ENCODE results near the gene CTNNA1. TPM values are rescaled to one million over a fixed set of nuclear protein-coding genes. Genes with fewer than 3 reads are reported as not detected.

The CTNNA1 gene
- total and polyA plus RNA-seq, 2 donors (not counting 3 experiments of a cell fraction or from before 2014, with no cell fraction given): 156 to 394 TPM

DNA sequence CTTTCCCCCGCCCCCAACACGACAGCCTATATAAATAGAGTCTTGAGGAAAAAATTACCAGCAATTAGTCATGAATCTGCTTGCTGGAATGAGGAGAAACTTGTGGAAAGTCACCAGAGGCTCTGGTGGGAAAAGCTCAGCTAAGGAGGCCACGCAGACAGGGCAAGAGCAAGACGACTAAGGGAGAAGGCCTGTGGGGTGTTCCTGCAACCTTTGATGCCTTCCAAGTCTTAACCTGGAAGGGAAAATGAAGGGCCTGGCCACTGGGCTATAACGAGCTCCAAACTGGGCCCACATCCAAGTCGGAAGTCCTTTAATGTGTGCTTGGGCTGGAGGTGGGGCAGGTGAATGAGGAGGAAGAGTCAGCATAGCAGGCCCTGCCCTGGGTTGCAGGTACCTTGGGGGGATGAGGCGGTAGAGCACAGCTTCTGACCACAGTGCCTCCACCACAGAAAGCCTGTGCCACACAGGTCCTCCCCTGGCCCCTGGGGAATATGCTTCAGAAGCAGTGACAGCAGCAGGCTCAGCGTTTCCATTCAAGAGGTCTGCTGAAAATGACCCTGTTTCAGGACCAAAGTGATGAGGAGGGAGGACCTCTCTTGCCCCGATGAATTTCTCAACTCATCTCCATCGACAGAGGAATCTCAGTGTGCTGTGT, 214.7 kb downstream of the CTNNA1 start:
- no peaks in the 10 kb centered on the region for H3K27me3 ChIP-seq (ENCODE audit: control insufficient read depth in 2 of 2, insufficient read depth in 2 of 2, low read length in 2 of 2)
- ChIA-PET POLR2A (no interaction called here), CTCF (no interaction called here)
- TF ChIP-seq FOS (IDR thresholded peaks at IDR 0.05; ENCODE audit: borderline replicate concordance, insufficient read depth, low read length) (no peak), GATA2 (IDR thresholded peaks at IDR 0.05; ENCODE audit: insufficient read depth, insufficient read length, low read depth, low read length) (no peak), JUN (IDR thresholded peaks at IDR 0.05; ENCODE audit: borderline replicate concordance, insufficient read depth, insufficient read length, low read depth) (no peak), EZH2 (IDR thresholded peaks at IDR 0.05; ENCODE audit: borderline replicate concordance, low read depth, low read length, severe bottlenecking) (no peak)
- TF ChIP-seq, protein P1, sequence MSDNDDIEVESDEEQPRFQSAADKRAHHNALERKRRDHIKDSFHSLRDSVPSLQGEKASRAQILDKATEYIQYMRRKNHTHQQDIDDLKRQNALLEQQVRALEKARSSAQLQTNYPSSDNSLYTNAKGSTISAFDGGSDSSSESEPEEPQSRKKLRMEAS (IDR thresholded peaks at IDR 0.05; ENCODE audit: insufficient read depth, insufficient read length): no peak
- H3K4me3 ChIP-seq (replicated peaks in 1 of 3; ENCODE audit: insufficient read depth in 1 of 3, low read depth in 1 of 3, low read length in 3 of 3): no peak overlapping the region
- dilution Hi-C loops (cut with MboI; ENCODE audit: extremely low pct_ligation_motif_present, low sequenced_read_pairs) (no loop called here), intact Hi-C loops (cut with micrococcal nuclease) (no loop called here)
- H2AFZ ChIP-seq (ENCODE audit: low read depth, low read length): no peak overlapping the region
- no peaks in the 10 kb centered on the region for H3K36me3 ChIP-seq (ENCODE audit: control insufficient read depth in 2 of 2, extremely low read depth in 1 of 2, insufficient read depth in 2 of 2, low read length in 2 of 2)
- no peaks in the 10 kb centered on the region for H3K9me1 ChIP-seq (replicated peaks; ENCODE audit: control insufficient read depth, extremely low read depth, insufficient read depth, low read length)
- no peak overlapping the region for H3K4me2 ChIP-seq (ENCODE audit: insufficient read depth, low read length)
- H3K9me3 ChIP-seq (replicated peaks; ENCODE audit: control insufficient read depth, insufficient read depth, low read length): no peaks in the 10 kb centered on the region
- H3K79me2 ChIP-seq (ENCODE audit: control insufficient read depth, insufficient read depth, low read length): no peaks in the 10 kb centered on the region
- DNase-seq (ENCODE audit: low read depth, low spot score) (no peak), FAIRE-seq (no peak)
- H3K9ac ChIP-seq (replicated peaks; ENCODE audit: extremely low read depth, insufficient read depth, low read length): no peak overlapping the region
- H4K20me1 ChIP-seq (replicated peaks; ENCODE audit: control insufficient read depth, extremely low read depth, insufficient read depth, low read length): no peaks in the 10 kb centered on the region
- BruUV-seq (replicated peaks): no TSS peak
- no peak overlapping the region for H3K27ac ChIP-seq (ENCODE audit: insufficient read depth, low read depth, low read length)
- H3K4me1 ChIP-seq (ENCODE audit: control insufficient read depth, extremely low read depth, insufficient read depth, low read length): no peaks in the 10 kb centered on the region

DNA sequence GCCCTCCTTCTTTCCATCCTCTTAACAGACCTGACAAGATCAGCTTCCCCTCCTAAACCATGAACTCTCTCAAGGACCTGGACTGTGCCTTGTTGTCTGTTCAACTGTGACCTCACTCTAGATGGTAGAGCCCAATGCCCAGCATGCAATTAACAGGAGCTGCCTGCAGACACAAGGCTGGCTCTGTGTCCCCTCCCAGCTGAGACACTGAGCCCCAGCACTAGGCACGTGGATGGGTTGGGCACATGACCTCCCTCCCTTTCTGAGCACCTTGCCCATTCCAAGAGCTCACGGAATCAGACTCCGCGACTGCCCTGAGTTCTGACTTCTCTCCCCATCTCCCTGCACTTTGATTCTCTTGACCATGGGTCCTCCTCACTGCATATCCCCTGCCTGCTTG, 215.4 kb downstream of the CTNNA1 start:
- TF ChIP-seq, protein P2, sequence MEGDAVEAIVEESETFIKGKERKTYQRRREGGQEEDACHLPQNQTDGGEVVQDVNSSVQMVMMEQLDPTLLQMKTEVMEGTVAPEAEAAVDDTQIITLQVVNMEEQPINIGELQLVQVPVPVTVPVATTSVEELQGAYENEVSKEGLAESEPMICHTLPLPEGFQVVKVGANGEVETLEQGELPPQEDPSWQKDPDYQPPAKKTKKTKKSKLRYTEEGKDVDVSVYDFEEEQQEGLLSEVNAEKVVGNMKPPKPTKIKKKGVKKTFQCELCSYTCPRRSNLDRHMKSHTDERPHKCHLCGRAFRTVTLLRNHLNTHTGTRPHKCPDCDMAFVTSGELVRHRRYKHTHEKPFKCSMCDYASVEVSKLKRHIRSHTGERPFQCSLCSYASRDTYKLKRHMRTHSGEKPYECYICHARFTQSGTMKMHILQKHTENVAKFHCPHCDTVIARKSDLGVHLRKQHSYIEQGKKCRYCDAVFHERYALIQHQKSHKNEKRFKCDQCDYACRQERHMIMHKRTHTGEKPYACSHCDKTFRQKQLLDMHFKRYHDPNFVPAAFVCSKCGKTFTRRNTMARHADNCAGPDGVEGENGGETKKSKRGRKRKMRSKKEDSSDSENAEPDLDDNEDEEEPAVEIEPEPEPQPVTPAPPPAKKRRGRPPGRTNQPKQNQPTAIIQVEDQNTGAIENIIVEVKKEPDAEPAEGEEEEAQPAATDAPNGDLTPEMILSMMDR (IDR thresholded peaks at IDR 0.05; ENCODE audit: extremely low read depth in 1 of 2, insufficient read depth in 1 of 2, low read depth in 1 of 2, low read length in 2 of 2): no peak
- TF ChIP-seq POLR2A (IDR thresholded peaks at IDR 0.05; ENCODE audit: low read depth, low read length): no peak
- no peak for TF ChIP-seq JUN (IDR thresholded peaks at IDR 0.05; ENCODE audit: borderline replicate concordance, insufficient read depth, insufficient read length, low read depth)
- TF ChIP-seq FOS (IDR thresholded peaks at IDR 0.05; ENCODE audit: borderline replicate concordance, insufficient read depth, low read length): no peak
- no peak for TF ChIP-seq GATA2 (IDR thresholded peaks at IDR 0.05; ENCODE audit: insufficient read depth, insufficient read length, low read depth, low read length)
- TF ChIP-seq MYC (IDR thresholded peaks at IDR 0.05; ENCODE audit: low read depth, low read length): no peak
- TF ChIP-seq, protein P1 (IDR thresholded peaks at IDR 0.05; ENCODE audit: insufficient read depth, insufficient read length): no peak
- no peak for TF ChIP-seq EZH2 (IDR thresholded peaks at IDR 0.05; ENCODE audit: borderline replicate concordance, low read depth, low read length, severe bottlenecking)
- TF ChIP-seq POLR2AphosphoS5 (IDR thresholded peaks at IDR 0.05; ENCODE audit: insufficient read depth, low read depth, low read length): no peak
- FAIRE-seq (no peak), DNase-seq (ENCODE audit: low read depth, low spot score) (no peak)
- Histone ChIP-seq H3K9me3 (replicated peaks; ENCODE audit: control insufficient read depth, insufficient read depth, low read length) (no peaks in the 10 kb centered on the region), H3K4me2 (ENCODE audit: insufficient read depth, low read length) (no peak overlapping the region), H3K9ac (replicated peaks; ENCODE audit: extremely low read depth, insufficient read depth, low read length) (no peak overlapping the region), H4K20me1 (replicated peaks; ENCODE audit: control insufficient read depth, extremely low read depth, insufficient read depth, low read length) (no peaks in the 10 kb centered on the region), H3K27me3 (ENCODE audit: control insufficient read depth in 2 of 2, insufficient read depth in 2 of 2, low read length in 2 of 2) (no peaks in the 10 kb centered on the region), H2AFZ (ENCODE audit: low read depth, low read length) (no peak overlapping the region), H3K4me1 (ENCODE audit: control insufficient read depth, extremely low read depth, insufficient read depth, low read length) (no peaks in the 10 kb centered on the region), H3K9me1 (replicated peaks; ENCODE audit: control insufficient read depth, extremely low read depth, insufficient read depth, low read length) (no peaks in the 10 kb centered on the region), H3K36me3 (ENCODE audit: control insufficient read depth in 2 of 2, extremely low read depth in 1 of 2, insufficient read depth in 2 of 2, low read length in 2 of 2) (no peaks in the 10 kb centered on the region), H3K4me3 (replicated peaks in 1 of 3; ENCODE audit: insufficient read depth in 1 of 3, low read depth in 1 of 3, low read length in 3 of 3) (no peak overlapping the region), H3K27ac (ENCODE audit: insufficient read depth, low read depth, low read length) (no peak overlapping the region), H3K79me2 (ENCODE audit: control insufficient read depth, insufficient read depth, low read length) (no peaks in the 10 kb centered on the region)
- CTCF ChIA-PET: no interaction called here
- intact Hi-C loops (cut with micrococcal nuclease) (no loop called here), dilution Hi-C loops (cut with MboI; ENCODE audit: extremely low pct_ligation_motif_present, low sequenced_read_pairs) (no loop called here)
- POLR2A ChIA-PET: no interaction called here
- no TSS peak for BruUV-seq (replicated peaks)

All from endothelial cell of umbilical vein (primary cell).